CD4-positive, alpha-beta T cell treated with Interleukin-2 at 100 ng/mL for 4 hours (primary cell): ENCODE measurements around the gene MAP3K12.
A peak's percentile ranks its signal among the peaks of the same experiment; 100 is the strongest.
"Not testable (repeated sequence)": the region's sequence is repeated elsewhere in the genome, so short reads cannot be mapped to it uniquely, and the experiment has no call there.

ENCODE experiments used
- DNase-seq: peaks from one replicate; pipeline ENCODE4 v3.0.0-alpha.2; 2020; ENCODE audit warnings: low spot score

MAP3K12 gene, protein sequence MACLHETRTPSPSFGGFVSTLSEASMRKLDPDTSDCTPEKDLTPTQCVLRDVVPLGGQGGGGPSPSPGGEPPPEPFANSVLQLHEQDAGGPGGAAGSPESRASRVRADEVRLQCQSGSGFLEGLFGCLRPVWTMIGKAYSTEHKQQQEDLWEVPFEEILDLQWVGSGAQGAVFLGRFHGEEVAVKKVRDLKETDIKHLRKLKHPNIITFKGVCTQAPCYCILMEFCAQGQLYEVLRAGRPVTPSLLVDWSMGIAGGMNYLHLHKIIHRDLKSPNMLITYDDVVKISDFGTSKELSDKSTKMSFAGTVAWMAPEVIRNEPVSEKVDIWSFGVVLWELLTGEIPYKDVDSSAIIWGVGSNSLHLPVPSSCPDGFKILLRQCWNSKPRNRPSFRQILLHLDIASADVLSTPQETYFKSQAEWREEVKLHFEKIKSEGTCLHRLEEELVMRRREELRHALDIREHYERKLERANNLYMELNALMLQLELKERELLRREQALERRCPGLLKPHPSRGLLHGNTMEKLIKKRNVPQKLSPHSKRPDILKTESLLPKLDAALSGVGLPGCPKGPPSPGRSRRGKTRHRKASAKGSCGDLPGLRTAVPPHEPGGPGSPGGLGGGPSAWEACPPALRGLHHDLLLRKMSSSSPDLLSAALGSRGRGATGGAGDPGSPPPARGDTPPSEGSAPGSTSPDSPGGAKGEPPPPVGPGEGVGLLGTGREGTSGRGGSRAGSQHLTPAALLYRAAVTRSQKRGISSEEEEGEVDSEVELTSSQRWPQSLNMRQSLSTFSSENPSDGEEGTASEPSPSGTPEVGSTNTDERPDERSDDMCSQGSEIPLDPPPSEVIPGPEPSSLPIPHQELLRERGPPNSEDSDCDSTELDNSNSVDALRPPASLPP

DNA sequence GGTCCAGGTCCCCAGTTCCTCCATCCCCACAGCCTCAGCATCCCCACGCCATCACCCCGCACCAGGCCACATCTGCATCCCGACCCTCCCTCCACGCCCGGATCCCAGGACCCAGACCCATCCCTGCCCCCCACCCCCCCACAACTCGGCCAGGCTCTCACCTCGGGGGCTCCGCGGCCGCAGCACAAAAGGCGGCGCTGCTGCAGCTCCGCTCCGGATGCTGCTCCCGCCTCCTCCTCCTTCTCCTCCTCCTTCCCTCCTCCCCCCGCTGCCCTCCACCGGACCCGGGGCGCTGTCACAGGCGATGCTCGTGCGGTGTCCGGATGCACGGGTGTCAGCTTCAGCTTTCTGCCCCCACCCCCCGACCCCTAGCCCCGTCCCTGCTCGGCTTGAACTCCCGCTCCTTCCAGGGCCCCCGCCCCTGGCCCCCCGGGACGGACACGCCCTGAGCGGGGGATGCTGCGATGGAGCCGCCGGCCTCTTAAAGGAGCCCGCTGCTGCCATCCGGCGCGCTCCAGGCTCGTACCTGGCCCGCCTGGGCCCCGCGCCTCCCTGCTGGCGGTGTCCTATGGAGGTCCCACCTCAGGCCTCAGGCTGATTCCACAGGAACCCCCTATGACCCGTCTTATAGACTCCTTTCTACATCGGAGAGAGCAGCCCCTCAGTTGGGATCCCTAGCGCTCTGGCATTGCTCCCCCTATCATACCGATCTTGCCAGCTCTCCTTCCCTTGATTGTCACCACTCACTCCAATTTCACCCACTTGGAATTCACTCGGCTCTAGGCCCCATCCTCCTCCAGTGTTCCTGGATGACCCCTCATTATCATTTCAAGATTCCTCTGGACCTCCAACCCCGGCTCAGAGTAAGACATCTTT is at the start of gene MAP3K12:
Gene MAP3K12 (minus strand): TSS at position 193 of the 876 bp plus-strand sequence. CDS start 12,067 bp downstream, outside the sequence.
- DNase-seq, result peak; percentile 48

DNA sequence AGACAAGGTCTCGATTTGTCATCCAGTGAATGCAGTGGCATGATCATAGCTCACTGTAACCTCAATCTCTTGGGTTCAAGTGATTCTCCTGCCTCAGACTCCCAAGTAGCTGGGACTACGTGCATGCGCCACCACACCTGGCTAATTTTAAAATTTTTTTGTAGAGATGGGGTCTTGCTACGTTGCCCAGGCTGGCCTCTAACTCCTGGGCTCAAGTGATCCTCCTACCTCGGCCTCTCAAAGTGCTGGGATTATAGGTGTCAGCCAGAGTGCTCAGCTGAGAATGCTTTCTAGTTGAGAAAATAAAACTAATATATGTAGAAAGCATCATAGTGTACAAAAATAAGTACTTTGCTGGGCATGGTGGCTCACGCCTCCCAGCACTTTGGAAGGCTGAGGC is 49.1 kb upstream of the MAP3K12 start:
- not testable (repeated sequence) for DNase-seq

DNA sequence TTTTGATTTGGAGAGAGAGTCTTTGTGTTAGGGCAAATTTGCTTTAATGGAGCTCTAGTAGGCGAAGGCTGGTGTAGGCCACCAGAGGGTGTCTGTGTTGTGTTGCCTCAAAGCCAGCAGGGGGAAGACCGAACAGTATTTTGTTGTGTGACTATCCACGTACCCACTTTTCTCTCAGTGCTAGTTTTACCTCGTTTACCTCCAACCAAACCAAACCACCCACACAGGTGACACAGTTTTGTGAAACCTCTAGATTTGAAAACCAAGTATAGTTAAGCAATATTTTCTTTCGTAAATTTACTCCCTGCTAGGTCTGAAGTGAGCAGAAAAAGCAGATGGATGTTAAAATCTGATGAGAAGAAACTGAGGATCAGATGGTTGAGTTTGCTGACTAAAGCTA is 44.3 kb upstream of the MAP3K12 start:
- peak; percentile 52 for DNase-seq

DNA sequence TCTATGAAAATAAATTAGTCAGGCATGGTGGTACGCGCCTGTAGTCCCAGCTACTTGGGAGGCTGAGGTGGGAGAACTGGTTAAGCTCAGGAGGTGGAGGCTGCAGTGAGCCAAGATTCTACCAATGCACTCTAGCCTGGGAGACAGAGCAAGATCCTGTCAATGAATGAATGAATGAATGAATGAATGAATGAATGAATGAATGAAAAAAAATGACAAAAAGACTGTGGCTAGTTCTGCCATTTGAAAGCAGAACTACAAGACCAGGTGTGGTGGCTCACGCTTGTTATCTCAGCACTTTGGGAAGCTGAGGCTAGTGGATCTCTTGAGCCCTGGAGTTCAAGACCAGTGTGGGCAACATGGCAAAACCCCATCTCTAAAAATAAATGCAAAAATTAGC is 40.3 kb upstream of the MAP3K12 start:
- no peak for DNase-seq

DNA sequence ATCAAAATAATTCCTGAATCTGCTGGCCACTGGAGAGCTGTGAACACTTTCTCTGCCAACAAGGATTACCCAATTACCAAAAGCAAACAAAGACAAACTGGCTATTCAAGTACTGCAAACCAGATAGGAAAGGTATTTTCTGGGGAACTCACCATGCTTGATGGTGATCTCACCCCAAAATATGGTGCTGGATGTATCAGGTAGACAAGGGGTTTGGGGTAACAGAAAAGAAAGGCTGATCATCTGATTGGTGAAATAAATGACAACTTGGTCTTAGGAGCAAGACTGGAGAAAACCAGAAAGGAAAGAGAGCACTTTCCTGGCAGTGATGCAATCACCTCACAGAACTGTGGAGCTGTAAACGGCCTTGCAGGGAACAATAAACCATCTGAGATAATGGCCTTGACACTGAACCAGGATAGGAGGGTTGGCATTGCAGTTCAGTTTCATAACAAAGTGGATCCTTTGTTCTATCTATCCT is 39.0 kb upstream of the MAP3K12 start:
- DNase-seq, result no peak

DNA sequence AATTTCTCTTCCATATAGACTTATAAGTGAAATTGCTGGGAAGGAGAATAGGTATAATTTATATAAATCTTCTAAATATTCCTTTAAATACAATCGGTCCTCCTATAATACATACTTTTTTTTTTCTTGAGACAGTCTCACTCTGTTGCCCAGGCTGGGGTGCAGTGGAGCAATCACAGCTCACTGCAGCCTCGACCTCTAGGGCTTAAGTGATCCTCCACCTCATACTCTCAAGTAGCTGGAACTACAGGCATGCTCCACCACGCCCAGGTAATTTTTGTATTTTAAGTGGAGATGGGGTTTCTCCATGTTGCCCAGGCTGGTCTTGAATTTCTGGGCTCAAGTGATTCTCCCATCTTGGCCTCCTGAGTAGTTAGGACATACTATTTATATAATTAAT is 37.7 kb upstream of the MAP3K12 start:
- no peak for DNase-seq

DNA sequence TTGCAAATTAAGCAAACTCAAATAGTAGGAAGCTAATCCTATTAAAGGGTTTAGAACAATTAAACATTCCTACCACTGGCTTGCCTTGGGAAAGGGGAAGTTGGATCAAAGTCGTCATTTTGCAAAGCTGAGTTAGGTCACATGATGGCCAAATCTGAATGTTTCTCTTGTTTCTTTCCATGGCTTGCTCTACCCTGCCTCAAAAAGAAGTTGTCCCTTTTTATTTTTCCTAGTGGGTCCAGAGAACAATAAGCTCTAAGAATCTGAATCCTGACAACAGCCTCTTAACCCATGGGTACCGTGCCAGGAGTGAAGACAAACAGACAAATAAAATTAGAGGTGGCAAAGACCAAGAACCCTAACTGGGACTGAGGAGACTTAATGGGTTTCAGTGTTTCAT is 34.2 kb upstream of the MAP3K12 start:
- DNase-seq, result no peak

DNA sequence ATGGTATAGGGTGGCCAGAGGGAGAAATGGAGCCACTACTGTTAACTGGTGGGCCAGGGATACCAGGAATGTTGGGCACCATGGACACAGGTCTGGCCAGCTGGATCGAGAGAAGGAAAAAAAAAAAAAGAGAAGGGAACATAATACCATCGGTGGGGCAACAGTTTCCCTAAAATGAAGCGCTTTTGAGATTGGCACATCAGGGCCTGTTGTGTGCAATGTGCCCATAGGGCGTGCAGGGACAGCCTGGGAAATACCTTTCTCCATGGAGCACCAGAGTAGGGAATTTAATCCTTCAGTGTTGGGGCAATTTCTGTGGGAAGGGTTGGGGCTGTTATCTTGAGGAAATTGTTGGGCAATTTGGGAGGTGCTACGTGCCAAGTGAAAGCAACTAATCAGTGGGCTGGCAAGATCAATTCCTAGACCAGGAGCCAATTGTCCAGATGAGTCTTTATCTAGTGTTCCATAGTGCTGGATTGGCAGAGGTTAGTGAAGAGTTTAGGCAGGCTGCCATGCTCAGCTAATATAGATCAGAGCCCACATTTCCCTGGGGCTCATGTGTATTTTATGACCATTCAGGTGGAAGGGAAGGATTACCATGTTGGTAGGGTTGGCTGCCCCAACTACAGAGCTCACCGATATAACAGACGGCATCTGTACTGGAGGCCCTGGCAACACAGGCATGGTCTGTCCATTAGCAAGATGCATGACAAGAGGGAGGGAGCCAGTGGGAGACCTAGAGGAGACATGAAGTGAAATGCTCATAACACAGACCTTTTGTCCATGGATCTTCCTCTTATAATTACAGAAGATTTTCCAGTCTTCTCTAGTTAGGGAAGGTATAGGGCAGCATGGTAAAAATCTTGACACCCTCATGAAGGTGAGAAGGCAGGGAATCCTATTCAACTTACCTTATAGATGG is 33.5 kb upstream of the MAP3K12 start:
- no peak for DNase-seq

DNA sequence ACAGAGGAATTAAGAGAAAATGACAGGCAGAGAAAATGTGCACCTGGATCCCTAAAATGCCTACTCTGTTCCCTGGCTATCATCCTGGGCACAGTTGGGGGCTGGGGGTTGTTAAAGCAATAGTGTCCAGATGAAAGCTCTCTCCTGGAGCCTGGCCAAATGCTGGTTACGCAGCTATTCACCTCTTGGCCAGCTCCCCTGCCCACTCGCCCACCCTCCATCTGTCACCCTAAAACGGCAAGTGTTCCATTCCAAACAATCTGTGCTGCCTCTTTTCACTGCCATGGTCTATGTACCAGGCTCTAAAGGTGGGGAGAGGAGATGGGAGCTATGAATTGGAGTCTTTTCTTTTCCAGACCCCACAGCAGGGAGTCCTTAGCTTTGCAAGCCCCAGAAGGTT is 32.8 kb upstream of the MAP3K12 start:
- no peak for DNase-seq

DNA sequence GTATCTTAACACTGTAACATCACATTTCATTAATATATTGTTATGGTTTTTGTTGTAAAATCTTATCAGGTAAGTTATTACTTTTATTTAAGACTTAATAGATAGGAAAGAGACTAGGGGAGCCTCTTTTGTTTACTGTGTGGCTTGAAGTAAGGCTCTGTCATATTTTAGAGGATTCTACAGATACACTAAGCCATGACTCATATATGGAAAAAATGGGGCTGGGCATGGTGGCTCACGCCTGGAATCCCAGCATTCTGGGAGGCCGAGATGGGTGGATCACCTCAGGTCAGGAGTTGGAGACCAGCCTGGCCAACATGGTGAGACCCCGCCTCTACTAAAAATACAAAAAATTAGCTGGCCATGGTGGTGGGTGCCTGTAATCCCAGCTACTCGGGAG is 31.7 kb upstream of the MAP3K12 start:
- no peak for DNase-seq

DNA sequence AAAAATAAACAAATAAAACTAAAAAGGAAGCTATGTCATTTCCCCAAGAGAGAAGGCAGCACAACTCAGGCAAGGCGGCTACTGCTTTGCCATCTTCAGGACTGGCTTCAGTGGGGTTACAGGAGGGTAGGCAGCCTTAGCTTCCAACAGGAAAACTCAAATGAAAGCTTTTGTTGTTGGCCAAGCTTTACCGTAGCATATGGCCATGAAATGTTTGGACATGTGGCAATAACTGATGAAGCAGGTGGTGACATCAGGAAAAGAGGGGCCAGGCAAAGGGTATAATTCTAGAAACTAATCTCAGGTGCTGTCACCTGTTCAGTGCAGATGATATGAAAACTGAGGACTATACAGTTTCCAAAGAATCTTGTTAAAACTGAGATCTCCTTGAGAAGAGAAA is 30.8 kb upstream of the MAP3K12 start:
- DNase-seq, result no peak

DNA sequence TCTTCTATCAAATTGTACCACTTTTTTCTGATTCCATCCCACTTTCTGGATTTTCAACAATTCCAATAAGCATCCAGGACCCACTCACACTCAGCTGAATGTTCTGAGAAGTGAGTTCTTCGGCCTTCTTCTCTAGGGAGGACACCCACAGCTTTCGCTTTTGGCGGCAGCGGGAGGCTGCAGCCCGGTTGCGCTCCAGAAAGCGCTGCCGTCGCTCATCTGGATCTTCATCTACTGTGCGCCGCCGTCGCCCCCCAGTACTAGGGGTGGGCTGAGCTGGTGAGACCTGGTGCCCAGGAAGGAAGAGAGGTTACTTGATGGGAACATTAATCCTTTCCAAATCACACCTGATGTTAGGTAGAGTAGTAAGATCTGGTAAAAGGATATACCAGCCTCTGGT is 25.2 kb upstream of the MAP3K12 start:
- no peak for DNase-seq

DNA sequence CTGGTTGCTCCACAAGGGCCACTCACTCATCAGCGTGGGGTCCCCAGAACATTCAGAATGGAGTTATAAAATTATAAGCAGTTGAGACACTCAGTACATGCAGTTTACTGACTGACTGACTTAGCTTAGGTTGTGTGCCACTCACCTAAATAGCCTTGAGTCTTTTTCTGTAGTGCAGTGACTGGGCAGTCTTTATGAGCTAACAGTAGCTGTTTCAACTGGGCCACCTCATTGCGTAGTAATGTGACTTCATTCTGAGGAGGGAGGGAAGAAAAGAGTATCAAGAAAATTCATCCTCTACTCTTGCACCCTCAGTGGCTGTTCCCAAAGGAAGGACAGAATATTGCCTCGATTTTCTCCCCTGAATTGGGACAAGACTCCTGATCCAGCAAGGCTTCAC is 23.9 kb upstream of the MAP3K12 start:
- no peak for DNase-seq

DNA sequence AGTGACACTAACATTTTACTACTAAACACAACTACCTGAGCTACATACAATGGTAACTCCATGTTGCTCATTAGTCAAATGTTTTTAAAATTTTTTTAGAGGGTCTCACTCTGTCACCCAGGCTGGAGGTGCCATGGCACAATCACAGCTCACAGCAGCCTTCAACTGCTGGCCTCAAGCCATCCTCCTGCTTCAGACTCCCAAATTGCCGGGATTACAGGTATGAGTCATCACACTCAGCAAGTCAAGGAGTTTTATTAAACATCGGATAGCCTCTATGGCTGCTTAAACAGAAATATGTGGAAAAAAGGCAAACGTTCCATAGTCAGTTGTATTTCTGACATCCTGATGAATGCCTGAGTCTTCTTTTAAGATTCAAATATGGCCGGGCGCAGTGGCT is 19.1 kb upstream of the MAP3K12 start:
- DNase-seq, result no peak

DNA sequence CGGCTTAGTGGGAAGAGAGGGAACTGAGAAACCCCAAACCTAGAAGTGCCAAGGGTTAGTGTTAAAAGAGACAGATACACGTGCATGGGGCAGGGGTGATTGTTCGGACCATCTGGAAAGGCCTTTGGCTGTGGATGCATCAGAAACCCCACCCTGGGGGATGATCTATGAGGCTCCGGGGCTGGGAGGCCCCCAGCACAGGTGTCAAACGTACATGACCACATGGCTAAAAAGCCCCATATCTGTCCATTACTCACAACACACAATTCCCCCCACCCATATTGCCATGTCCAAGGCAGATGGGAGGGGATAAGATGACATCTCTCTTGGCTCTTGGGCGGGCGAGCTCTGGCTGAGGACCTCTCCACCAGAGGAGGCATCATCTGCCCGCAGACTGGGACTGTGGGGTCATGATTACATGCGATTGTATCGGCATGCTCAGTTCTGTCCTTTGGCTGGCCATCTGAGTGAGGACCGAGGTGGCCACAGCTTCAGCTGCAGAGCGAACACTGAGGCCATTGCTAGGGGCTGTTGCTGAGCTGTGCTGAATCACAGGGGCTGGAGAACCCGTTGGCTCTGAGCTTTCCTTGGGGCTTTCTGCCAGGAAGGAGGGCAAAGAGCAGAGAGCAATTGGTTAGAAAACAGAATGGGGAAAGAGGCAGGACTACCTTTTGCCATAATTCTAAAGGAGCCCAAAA is 17.6 kb upstream of the MAP3K12 start:
- DNase-seq, result no peak

DNA sequence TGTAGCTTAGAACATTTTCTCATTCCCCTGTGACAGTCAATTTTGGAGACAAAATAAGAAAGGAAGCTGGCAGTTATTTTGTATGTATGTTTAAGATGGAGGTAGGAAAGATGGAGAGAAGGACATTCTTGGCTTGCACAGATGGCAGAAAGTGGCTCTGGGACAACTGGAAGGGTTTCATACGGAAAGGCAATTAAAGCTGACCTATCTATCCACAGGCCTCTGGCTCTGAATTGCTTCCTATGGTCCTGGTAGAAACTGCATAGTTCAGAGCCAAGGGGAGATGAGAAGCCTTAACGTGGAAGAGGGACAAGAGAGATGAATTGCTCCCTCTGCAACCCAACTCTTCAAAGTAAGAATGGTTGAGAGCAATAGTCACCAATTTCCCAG is 16.0 kb upstream of the MAP3K12 start:
- no peak for DNase-seq

DNA sequence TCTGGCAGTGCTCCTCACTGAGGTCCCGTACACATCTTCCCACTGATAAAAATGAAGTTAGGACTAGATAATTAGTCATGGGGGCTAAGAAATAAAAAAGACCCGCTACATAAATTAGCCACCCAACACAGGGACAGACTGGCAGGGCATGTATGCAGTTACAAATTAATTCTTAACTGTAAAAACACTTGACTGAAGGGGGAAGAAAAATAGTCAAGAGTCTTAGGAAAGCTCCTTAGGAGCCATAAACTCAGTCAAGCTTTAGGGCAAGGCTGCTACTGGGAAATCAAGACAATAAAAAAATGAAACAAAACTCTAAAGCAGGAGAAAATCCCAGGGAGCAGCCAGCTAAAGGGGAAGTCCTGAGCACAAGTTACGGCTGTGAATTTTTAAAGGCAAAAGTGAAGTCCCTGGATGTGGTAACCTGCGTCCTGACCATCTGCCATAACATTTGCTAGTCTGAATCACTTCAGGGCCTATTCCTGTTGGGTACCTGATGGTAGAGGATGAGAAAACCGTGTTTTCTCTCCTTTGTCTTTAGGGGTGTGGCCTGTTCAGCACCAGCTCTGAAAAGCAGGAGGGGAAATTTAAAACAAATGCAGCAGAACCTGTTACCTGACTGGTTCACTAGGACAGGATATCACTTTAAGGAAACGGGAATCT is 15.5 kb upstream of the MAP3K12 start:
- DNase-seq, result no peak

DNA sequence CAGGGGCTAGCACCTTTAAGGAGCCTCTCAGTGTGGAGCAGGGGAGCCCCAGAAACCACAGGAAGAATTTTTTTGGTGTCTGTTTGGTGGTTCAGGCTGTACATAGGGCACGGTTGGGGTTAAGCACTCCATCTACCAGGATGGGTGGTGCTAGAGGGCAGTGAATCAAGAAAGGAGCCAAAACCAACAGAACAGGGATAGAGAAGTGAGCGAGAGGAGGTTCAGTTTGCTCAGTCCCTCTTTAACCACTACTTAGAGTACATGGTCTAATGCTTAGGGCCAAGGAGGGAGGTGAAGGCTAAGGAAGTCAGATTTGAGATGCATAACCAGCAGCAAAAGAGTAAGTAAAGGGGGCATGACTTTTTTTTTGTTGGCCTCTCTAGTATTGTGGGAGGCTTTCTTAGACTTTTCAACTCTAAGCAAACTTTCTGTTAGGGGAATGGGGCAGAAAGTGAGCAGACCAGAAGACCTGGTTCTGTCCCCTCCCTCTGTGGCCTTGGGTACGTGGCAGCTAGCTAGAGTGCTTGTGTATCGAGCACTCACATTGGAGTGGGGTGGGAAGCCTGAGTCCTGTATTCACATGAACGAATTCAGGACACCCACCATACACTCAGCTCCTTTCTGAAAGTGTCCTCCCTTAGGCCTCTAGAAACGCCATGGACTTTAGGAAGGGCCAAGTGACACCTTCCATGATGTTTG is 14.6 kb upstream of the MAP3K12 start:
- DNase-seq, result no peak

DNA sequence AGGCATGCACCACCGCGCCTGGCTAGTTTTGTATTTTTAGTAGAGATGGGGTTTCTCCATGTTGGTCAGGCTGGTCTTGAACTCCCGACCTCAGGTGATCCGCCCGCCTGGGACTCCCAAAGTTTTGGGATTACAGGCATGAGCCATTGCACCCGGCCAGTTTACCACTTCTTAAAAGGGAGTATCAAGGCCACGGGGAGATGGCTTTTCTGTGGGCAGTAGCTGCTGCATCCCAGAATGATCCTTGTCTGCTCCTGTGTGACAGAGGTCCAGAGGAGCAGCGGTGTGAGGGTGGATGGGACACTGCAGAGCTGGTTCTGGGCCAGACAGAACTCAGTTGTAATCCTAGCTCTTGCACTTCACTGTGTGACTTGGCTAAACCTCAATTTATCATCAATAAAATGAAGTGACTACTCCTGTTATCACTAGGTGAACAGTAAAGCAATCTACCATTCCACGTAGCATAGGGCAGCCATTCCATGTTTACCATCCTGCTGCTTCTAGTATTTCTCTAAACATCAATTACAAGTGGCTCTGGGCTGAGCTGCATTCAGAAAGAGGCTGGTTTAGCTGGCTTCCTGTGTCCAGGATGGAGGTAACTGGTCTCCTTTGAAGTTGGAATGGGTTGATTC is 11.0 kb upstream of the MAP3K12 start:
- no peak for DNase-seq
